HTR-8/SVneo (cell line): ENCODE measurements around the gene ARL8B.
"Not testable (repeated sequence)": the region's sequence is repeated elsewhere in the genome, so short reads cannot be mapped to it uniquely, and the experiment has no call there.

ENCODE experiments used
- DNase-seq: peaks from one replicate; pipeline ENCODE4 v3.0.0; 2011; ENCODE audit warnings: low spot score, mixed read lengths; ENCODE audit not compliant: insufficient read length
- FAIRE-seq: peaks from 2 replicates; lab custom pipeline; 2011; peaks lifted over from hg19 to GRCh38; lab: Jason Lieb, UNC

ARL8B gene

DNA sequence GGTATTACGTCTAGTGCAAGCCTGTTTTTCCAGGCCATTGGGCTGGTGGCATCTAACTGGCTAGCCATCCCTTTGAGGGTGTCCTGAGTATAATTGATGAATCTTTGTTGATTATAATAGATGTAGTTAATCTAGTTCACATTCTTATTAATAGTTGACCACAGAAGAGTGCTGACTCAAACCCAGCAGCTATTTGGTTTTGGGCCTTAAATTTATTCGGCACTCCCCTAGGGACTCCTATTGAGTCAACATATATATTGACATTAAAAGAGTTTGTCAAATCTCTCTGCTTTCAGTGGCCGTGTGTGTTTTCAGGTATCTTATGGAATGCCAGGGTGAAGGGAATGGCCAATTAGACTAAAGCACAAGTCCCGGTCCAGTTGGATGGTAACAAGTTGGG, 19.7 kb downstream of the ARL8B start:
- DNase-seq (no peak), FAIRE-seq (no peak)

DNA sequence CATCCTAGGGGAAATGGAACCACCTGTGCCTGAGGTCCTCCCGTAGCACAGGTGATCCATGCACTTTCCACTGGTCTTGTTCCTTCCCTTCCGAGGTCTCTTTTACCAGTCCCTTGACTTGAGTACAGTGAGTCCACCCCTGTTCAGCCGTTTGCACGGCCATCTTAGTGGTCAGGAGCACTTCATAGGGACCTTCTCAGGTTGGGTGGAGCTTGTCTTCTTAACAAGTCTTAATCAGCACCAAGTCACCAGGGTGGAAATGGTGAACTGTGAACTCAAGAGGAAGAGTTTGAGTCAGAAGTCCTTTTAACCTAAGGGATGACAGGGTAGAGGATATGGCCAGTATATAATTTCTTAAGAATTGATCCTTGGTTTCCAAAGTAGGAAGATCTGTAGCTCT, 21.4 kb downstream of the ARL8B start:
- FAIRE-seq (no peak), DNase-seq (no peak)

DNA sequence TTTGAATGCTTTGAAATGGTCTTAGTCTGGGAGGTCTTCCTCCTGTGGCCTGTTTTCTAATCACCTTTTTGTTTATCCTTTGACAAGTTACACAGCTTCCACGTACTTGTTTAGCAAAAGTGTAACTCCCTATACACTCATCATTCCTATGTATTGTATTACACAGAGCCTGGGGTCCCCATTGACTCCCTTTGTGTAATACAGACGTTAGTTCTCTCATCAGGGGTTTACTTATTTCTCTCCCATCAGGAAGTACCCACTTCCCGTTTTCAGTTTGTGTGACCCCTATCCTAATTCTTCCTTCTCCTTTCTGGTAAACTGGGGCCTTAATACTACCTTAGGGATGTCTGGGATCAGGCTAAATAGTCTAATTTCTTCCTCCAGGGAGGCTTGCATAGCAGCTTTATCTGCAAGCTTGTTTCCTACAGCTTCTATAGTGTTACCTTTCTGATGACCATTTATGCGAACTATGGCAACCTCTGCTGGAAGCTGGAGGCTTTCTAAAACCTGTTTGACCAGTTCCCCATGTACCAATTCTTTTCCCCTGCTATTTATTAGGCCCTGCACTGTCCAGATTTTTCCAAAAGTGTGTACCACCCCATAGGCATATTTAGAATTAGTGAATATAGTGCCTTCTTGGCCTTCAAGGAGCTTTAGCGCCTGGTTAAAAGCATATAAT, 22.4 kb downstream of the ARL8B start:
- FAIRE-seq (no peak), DNase-seq (no peak)

DNA sequence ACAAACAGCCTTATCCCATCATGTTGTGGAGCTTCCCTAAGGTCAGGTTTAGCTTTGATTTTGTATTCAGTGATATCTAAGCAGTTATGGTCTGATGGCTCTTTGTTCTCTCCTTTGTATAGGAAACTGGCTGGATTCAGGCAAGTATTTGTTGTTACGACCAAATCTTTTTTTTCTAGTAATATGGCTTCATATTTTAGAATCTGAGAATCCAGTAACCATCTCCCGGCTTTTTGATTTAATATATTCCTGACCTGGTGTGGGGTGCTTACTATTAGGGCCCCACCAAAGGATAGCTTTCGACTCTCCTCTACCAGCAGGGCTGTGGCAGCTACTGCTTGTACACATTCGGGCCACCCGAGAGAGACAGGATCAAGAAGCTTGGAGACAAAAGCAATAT, 23.0 kb downstream of the ARL8B start:
- DNase-seq (no peak), FAIRE-seq (no peak)

DNA sequence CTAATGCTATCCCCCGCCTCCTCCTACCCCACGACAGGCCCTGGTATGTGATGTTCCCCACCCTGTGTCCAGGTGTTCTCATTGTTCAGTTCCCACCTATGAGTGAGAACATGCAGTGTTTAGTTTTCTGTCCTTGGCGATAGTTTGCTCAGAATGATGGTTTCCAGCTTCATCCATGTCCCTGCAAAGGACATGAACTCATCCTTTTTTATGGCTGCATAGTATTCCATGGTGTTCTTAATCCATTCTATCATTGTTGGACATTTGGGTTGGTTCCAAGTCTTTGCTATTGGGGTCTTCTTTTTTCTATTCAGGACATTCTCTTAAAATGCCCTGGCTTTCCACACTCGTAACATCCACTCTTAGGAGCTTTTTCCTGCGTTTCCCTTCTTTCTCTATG, 25.1 kb downstream of the ARL8B start:
- FAIRE-seq, DNase-seq: not testable (repeated sequence)

DNA sequence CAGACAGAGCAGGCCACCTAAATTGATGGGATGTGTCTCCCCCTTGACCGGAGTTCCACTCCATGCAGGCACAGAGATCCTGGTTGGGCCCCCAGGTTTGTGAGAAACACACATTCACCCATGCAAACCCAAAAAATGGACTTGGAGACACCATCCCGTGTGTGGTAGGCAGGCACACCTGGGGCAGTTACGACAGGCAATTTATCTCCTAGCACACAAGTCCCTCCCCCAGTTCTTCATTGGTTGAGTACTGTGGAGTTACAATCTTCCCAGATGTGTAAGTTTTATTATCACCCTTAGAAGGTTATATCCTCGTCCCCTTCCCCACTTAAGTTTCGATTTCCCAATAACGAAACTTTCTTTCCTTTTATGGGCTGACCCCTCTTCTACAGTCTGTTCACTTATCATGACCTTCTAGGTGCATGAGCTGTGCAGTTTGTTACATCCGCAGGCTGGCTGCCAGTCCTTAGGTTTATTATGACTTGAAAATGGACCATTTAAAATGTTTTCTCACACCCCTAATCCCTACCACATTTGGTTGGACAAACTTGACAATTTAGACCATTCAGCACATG, 27.3 kb downstream of the ARL8B start:
- no peak for DNase-seq
- FAIRE-seq, result no peak

DNA sequence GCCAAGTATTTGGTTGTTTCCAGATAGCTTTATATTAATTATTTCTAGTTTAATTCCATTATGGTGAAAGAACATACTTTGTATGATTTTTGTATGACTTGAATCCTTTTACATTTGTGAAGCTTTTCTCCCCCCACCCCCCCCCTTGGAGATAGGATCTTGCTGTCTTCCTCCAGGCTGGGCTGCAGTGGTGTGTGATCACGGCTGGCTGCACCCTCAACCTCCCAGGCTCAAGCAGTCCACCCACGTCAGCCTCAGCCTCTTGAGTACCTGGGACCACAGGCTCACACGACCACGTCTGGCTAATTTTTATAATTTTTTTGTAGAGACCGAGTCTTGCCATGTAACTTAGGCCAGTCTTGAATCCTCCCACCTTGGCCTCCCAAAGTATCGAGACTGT, 29.5 kb downstream of the ARL8B start:
- no peak for FAIRE-seq

DNA sequence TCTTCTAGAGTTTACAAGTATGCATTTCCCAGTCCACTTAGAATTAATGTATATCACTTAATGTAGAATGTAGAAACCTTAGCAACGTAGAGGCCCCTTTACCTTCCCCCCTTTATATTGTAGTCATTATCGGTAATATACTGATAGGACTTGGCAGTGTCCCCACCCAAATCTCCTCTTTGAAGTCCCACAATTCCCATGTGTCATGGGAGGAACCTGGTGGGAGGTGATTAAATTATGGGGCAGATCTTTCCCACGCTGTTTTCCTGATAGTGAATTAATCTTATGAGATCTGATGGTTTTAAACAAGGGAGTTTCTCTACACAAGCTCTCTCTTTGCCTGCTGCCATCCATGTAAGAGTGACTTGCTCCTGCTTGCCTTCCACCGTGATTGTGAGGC, 31.0 kb downstream of the ARL8B start:
- FAIRE-seq, result no peak
- no peak for DNase-seq

More for the DNA sequence above, 29.5 kb downstream of the ARL8B start:
- no peak for DNase-seq

DNA sequence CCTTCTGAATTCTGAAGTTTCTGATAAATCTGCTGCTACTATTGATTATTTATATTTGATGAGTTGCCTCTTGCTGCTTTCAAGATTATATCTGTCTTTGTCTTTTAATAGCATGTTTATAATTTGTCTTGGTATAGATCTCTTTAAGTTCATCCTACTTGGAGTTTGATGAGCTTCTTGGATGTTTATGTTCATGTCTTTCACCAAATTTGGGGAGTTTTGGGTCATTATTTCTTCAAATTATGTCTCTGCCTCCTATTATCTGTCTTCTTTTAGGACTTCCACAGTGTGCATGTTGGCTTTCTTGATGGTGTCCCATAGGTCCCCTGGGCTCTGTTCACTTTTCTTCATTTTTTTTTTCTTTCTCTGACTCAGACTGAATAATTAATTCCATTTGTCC, 33.1 kb downstream of the ARL8B start:
- DNase-seq (no peak), FAIRE-seq (no peak)

DNA sequence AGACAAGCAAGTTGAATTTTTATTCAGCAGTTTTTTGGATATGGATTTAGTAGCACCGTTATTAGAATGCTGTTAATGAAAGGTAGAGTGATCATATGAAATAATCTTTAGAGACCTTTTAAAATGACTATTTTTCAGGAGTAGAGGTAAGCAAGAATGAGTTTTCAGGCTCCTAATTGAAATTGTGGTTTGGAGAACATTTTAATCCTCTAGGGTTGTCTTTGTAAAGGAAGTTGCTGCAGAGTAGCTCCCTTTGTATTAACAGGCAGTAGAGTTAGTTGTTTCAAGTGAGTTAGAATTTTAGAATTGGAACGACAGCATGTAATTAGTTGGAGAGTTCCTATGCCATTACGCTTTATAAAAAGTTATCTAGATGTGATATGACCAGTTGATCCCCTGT, 38.2 kb downstream of the ARL8B start:
- DNase-seq (no peak), FAIRE-seq (no peak)

DNA sequence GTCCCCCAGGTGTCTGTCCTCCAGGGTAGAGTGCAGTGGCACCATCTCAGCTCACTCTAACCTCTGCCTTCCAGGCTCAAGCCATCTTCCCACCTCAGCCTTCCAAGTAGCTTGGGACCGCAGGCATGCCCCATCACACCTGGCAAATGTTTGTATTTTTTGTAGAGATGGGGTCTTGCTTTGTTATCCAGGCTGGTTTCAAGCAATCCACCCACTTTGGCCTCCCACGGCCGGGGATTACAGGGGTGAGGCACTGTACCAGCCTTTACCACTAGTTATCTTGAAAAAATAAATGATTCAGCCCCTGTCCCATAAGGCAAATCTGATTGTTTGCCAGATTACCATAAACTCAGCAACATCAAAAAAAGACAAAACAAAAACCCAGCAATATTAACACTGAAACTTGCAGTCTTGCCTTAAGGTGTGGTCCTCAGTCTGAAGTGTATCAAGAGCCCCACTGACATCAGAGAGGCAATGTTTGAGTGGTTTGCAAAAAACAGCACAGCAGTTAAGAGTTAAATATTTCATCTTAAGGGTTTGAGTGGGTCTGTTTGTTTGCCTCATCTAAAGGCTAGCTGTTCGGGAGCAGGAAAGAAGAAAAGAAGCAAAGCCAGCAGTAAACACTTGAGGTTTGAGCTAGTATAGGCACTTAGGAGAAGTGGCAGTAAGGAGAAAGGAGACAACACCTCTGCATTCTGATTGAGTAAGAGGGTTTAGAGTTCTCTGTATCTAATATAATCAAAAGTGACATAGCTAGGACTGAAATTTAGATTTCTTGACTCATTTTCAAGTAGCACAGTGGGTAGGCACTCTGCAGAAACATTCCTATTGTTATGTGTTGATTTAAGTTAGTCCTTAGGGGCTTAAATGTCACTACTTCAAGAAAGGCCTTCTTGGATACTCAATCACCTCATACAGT, 39.1 kb downstream of the ARL8B start:
- no peak for DNase-seq
- no peak for FAIRE-seq

DNA sequence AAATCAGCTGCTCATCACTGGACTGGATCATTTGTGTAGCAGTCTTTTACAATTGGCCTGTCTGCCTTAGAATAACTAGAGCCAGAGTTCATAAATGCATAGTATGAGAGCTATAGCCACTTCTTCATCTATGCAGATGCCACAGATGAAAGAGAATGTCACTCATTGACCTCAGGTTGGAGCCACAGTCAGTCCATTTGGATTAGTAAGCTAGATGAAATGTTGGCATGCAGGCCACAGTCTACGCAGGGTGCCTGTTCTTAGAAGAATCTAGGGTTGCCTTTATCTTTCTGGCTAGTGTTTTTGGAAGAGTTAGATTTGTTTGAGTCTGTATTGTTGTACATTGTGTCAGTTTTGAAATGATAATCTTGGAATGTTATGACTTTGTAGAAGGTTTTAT, 40.0 kb downstream of the ARL8B start:
- peak; percentile 48 for DNase-seq
- no peak for FAIRE-seq

DNA sequence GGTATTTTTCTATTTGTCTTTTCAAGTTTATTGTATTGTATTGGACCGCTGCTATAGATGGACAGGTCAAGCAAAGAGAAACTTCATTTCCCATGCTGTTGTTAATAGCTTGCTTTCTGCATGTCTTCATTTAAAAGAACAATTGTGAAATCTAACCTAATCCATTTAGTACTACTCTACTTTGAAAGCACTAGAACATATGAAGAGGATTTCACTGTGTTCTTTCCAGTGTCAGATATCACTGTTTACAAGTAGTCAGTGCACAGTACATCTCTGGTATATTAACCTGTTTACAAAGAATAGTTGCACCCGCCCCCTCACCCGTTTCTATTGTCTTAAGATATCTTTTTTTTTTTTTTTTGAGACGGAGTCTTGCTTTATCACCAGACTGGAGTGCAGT, 43.6 kb downstream of the ARL8B start:
- DNase-seq, result no peak
- FAIRE-seq, result no peak

DNA sequence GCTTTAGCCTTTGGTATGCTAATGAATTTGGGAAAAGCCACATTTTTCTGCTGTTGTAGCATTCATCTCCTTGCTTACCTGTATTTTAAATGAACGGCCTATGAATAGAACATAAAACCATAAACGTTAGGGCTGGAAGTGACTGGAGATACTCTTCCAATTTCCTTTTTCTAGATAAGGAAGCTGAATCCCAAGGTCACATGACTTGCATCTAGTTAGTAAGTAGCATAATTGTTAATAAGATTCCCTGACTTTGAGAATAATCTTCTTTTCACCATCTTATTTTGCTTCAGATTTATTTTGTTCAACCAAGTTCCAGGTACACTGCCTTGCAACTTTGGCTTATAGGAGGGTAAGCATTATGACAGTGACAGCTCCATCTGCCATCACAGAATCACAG, 44.8 kb downstream of the ARL8B start:
- DNase-seq (no peak), FAIRE-seq (no peak)

DNA sequence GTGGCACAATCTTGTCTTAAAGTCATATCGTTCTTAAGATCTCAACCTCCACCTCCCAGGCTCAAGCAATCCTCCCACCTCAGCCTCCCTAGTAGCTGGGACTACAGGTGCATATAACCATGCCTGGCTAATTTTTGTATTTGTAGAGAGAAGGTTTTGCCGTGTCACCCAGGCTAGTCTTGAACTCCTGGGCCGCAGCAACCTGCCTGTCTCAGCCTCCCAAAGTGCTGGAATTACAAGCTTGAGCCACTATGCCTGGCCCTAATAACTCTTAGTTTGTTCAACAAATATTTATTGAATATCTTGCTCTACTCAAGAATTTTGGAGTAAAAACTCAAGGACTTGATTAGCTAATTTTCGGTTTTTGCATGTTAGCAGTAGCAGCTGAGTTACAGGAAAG, 46.0 kb downstream of the ARL8B start:
- no peak for FAIRE-seq
- no peak for DNase-seq

DNA sequence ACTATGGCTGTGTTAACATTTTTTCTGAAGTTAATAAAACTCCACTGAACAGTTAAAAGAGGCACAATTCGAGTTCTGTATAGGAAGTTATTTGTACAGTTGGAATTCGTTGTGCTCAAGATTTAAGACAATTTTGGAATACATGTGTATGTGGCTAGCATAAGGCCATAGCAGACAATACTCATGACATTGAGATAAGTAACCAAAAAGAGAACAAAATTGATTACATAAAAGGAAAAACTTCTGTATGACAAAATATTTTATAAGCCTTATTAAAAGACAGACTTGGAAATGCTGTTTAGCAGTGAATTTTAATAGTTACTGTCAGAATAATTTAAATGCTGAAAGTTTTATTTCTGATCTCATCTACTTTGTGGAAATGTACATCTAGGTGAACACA, 47.7 kb downstream of the ARL8B start:
- no peak for FAIRE-seq
- no peak for DNase-seq

DNA sequence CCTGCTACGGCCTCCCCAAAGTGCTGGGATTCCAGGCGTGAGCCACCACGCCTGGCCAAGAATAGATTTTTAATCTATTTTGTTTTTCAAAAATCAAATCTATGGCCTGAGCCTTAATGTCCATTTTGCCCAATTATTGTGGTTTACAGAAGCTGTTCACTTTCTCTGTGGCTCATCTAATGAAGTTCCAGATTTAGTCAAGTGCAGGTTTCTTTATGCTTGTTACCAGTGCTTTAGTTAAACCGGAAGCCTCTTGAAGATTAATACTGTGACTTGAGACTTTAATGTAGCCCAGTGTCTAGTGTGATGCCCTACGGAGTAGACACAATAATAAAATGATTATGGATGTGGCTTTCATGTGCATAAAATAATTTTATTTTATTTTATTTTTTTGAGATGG, 48.9 kb downstream of the ARL8B start:
- FAIRE-seq, result no peak

DNA sequence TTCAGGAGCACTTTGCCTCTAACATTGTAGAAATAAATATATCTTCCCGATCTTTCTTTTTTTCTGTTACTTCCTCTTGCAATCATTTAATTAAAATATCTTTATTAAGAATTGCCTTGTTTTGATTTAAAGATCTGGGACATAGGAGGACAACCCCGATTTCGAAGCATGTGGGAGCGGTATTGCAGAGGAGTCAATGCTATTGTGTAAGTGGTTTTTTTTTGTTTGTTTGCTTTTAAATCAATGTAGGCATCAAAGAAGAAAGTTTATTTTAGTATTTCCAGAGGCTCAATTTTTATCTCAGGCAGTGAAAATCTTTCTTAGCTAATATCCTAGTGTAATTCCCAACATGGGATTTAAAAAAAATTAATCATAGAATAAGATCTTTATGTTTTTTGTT, 49.9 kb downstream of the ARL8B start:
- DNase-seq, result no peak
- no peak for FAIRE-seq

More for the DNA sequence above, 48.9 kb downstream of the ARL8B start:
- DNase-seq, result no peak

DNA sequence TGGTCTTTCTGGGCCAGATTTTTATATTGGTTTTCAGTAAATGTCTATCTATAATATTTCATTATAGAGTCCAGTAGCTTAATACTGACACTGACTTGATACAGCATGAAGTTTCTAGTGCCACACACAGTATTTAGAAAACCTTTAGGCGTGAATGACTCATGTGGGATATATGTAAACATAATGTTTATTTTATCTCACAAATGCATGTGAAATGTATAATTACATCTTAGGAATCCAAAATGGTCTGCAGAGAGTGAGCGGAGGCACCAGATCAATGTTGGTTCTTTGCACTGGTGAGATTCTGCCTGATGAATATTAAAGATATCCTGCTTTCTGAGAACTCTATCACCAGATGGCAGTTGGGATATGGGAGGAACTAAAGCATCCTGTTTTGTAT, 56.9 kb downstream of the ARL8B start:
- not testable (repeated sequence) for FAIRE-seq, DNase-seq

DNA sequence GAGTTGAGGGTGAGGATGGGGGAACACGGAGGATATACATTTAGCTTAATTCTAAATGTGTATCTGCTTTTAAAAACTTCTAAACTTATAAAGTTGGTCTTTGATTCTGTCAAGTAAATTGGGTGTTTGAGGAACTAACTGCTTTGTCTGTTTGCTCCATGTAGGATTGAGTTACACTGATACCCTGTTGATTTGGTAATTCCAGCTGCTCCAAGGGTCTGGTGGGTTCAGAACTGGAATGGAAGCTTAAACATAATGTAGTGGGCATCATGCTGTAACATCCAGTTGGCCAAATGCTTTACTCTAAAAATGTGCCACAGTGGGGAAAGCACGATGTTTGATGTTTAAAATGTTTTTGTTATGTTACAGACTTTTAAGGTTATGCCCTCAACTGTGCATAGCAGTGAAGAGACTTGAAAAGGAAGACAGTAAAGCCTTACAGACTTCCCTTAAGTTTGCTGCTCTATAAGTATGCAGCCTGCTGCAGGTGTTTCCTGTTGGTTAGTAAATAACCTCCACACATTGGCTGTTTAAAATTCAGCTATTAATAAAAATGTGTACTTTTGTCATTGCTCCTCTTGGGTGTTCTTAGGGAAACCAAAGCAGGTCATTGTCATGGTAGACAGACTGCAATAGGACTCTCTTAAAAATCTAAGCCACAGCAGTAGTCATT, 59.5 kb downstream of the ARL8B start:
- no peak for FAIRE-seq

DNA sequence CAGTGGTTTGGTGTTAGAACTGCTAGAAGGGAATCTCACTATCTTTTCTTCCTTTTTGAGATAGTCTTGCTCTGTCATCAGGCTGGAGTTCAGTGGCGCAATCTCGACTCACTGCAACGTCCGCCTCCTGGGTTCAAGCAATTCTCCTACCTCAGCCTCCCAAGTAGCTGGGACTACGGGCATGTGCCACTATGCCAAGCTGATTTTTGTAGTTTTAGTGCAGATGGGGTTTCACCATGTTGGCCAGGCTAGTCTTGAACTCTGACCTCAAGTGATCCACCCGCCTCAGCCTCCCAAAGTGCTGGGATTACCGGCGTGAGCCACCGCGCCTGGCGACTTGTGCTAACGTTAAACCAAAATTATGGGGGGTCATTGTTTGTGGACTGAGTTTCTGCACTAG, 61.6 kb downstream of the ARL8B start:
- not testable (repeated sequence) for DNase-seq, FAIRE-seq

More for the DNA sequence above, 59.5 kb downstream of the ARL8B start:
- DNase-seq, result no peak
